ENCODE measurements around the gene TUBA4A.
A peak's percentile ranks its signal among the peaks of the same experiment; 100 is the strongest.

GRCh38 chr2:219229305-219230058, 24.2 kb downstream of the TUBA4A start, which contains the start of the genes ANKZF1 and ATG9A:
- no peak; the same call in 1 of the 2 replicates for TF ChIP-seq ARID4B (CRISPR knock-in tag; IDR thresholded peaks at IDR 0.05; ENCODE audit: borderline replicate concordance)
- TF ChIP-seq USF2 (CRISPR knock-in tag; IDR thresholded peaks at IDR 0.05) = peak; percentile 15
- TF ChIP-seq ZBTB43 (CRISPR knock-in tag; IDR thresholded peaks at IDR 0.05) = no peak
- no peak for TF ChIP-seq ATF2 (CRISPR knock-in tag; IDR thresholded peaks at IDR 0.05; ENCODE audit: borderline replicate concordance, low read depth)

Data from WTC11 (cell line).